Kidney epithelial cell (primary cell): ENCODE measurements around the gene MDP1. TPM values are rescaled to one million over a fixed set of nuclear protein-coding genes. Genes with fewer than 3 reads are reported as not detected.
"Not testable (repeated sequence)": the region's sequence is repeated elsewhere in the genome, so short reads cannot be mapped to it uniquely, and the experiment has no call there.

Experiments
- DNase-seq: peaks from one replicate; pipeline ENCODE4 v3.0.0-alpha.2; 2010; ENCODE audit warnings: low read depth
- H3K27me3 ChIP-seq: 2 replicates; pipeline ENCODE4 v1.6.0; 2011; ENCODE audit warnings: low read length; ENCODE audit not compliant: control insufficient read depth, insufficient read depth
- H3K36me3 ChIP-seq: 2 replicates; pipeline ENCODE4 v1.5.1; 2011; ENCODE audit warnings: low read length; ENCODE audit not compliant: control insufficient read depth, insufficient read depth
- H3K4me3 ChIP-seq: 2 replicates; pipeline ENCODE4 v1.5.1; 2011; ENCODE audit warnings: low read depth, mild to moderate bottlenecking, control low read depth, low read length
- CTCF ChIP-seq: IDR thresholded peaks from 2 replicates; pipeline ENCODE4 v1.5.1; 2011; ENCODE audit warnings: mild to moderate bottlenecking, moderate library complexity, low read length, control low read depth, inconsistent platforms; ENCODE audit not compliant: insufficient read depth, poor library complexity, severe bottlenecking
- total RNA-seq: library from RNA; depleted of rRNA; stranded (reverse); fragments of >200 nt; gene quantifications from 2 replicates; pipeline ENCODE4 v1.2.3, GENCODE V29; 2015

The MDP1 gene
- total RNA-seq, 1 donor from 2014 or later, result 11.8 TPM

DNA sequence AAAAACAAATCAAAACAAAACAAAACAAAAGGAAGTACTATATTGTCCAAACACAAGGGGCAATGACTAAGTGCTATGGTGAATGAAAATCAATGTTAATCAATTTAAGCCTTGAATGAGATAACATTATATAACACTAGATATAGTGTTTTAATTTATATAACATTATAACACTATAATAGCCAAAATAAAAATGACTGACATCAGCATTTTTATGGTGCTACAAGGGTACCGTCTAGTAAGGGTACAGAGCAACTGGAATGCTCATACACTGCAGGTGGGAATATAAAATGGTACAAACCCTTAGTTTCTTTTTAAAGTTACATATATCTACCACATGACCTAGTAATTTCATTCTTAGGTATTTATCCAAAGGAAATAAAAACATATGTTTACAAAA lies 10.6 kb upstream of the MDP1 start:
- no peak for DNase-seq
- TF ChIP-seq CTCF, result no peak
- no peak overlapping the region for H3K4me3 ChIP-seq
- H3K36me3 ChIP-seq, result no peaks in the 10 kb centered on the region
- no peaks in the 10 kb centered on the region for H3K27me3 ChIP-seq

DNA sequence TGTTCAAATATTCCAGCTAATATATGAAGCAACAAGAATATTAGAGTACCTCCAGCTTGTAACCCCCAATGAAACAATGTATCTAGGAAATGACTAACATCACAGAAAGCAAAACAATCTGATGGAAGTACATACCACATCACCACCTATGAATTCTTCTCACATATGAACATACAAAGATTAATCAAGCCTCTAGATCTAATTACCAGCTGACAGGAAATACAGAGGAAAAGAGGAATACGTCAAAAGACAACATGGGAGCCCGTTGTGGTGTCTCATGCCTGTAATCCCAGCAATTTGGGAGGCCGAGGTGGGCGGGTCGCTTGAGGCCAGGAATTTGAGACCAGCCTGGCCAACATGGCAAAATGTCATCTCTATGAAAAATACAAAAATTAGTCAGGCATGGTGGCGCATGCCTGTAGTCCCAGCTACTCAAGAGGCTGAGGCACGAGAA lies 8.8 kb upstream of the MDP1 start:
- H3K4me3 ChIP-seq, result no peak overlapping the region
- no peaks in the 10 kb centered on the region for H3K27me3 ChIP-seq
- DNase-seq, result no peak
- H3K36me3 ChIP-seq, result no peaks in the 10 kb centered on the region
- TF ChIP-seq CTCF, result no peak

DNA sequence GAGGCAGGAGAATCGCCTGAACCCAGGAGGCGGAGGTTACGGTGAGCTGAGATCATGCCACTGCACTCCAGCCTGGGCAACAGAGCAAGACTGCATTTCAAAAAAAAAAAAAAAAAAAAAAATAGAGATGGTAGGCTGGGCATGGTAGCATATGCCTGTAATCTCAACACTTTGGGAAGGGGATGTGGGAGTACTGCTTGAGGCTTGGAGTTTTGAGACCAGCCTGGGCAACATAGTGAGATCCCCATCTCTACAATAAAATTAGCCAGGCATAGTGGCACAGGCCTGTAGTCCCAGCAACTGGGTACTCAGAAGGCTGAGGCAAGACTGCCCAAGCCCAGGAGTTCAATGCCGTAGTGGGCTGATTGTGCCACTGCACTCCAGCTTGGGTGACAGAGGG lies 7.1 kb upstream of the MDP1 start:
- not testable (repeated sequence) for DNase-seq, H3K27me3 ChIP-seq, H3K4me3 ChIP-seq, H3K36me3 ChIP-seq

DNA sequence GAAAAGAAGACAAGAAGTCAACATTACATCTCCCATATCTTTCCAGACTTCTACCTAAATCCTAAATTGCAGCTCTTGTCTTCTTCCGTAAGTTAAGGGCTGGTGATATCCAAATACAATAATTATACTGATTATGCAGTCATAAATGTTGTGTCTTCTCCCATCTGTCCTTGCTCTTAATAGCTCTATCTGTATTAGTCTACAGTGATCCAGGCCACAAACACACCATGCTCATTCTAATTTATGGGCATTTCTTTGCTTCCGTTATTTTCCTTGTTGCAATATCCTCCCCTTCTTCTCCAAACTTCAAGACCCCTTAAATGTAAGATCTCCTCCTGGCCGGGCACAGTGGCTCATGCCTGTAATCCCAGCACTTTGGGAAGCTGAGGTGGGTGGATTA lies 3.7 kb upstream of the MDP1 start:
- Histone ChIP-seq H3K27me3 (no peaks in the 10 kb centered on the region), H3K4me3 (no peak overlapping the region), H3K36me3 (peaks cover 3% of the 10 kb centered on the region)
- DNase-seq, result no peak
- no peak for TF ChIP-seq CTCF

DNA sequence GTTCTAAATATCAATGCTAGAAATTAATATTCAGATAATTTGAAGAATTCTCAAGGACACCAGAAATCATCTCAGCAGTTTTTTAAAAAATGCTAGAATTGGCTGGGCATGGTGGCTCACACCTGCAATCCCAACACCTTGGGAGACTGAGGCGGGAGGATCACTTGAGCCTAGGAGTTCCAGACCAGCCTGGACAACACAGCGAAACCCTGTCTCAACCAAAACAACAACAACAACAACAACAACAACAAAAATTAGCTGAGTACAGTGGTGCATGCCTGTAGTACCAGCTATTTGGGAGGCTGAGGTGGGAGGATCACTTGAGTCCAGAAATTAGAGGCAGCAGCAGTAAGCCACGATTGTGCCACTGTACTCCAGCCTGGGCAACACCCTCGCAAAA lies 3.2 kb upstream of the MDP1 start:
- DNase-seq, result no peak
- Histone ChIP-seq H3K4me3 (no peak overlapping the region), H3K36me3 (peaks cover 3% of the 10 kb centered on the region), H3K27me3 (no peaks in the 10 kb centered on the region)
- no peak for TF ChIP-seq CTCF

DNA sequence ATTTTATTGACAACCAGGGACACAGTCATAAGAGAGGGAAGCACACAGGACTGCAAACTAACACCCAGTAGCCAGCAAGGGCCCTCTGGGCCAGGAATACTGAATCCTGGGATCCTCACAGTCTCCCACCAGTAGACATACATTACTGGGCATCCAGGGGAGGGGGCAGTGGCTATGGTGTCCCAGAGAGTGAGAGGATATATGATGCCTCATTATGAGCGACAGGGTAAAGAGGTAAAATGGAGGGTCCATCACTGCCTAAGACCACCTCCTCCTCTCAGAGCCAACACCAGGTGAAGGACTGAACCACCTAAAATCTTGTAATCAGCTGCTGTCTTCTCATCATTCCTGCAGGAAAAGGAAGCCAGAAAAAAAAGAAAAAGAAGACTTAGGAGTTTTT lies 1.0 kb upstream of the MDP1 start:
- not testable (repeated sequence) for H3K36me3 ChIP-seq, H3K4me3 ChIP-seq

DNA sequence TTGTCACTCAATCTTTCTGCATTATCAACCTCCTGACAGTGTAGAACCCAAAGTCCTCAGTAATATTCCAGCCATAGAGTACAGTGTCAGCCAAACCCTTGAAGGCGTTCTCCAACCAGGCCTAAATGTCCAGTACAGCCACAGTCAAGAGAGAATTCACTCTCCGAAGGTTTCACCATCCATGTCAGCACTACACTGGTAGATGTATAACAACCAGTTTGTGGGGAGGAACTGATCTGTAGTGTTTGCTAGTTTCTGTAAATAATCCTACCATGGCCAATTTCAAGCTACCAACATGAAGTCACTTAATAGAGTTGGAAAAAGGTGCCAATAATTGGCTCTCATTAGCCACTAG lies 456 bp upstream of the MDP1 start:
- DNase-seq, result no peak
- no peaks in the 10 kb centered on the region for H3K27me3 ChIP-seq
- H3K36me3 ChIP-seq, result peaks cover 3% of the 10 kb centered on the region
- H3K4me3 ChIP-seq, result no peak overlapping the region
- no peak for TF ChIP-seq CTCF

More for the DNA sequence above, 1.0 kb upstream of the MDP1 start:
- not testable (repeated sequence) for H3K27me3 ChIP-seq, DNase-seq
